GM12878 (cell line): Measurements from ENCODE around the gene PIP4K2A. TPM values are rescaled to one million over a fixed set of nuclear protein-coding genes. Genes with fewer than 3 reads are reported as not detected.

Experiments used
- ATAC-seq: fragments of 200-7000 bp; cut with Tn5 transposase; 3 replicates; pipeline ENCODE4 v1.9.1; 2020; ENCODE audit warnings: mild to moderate bottlenecking, moderate library complexity
- BruUV-seq: library from RNA; stranded (reverse); fragments of 400-500 nt; replicated peaks from 2 replicates; lab custom pipeline; 2021; lab: Mats Ljungman, UMichigan
- CTCF ChIA-PET: fragments of 300-600 bp; sonication (Branson Sonifier 250); formaldehyde crosslinking; extraction: SDS; loops from one replicate; lab custom pipeline; 2021; ENCODE audit warnings: inconsistent platforms; lab: Yijun Ruan, JAX
- POLR2A ChIA-PET: fragments of 350-600 bp; formaldehyde crosslinking; extraction: SDS; loops from one replicate; lab custom pipeline; 2021; ENCODE audit warnings: inconsistent platforms; lab: Charles Lee
- RAD21 ChIA-PET: fragments of 300-600 bp; sonication (Branson Sonifier 250); formaldehyde crosslinking; loops from one replicate; lab custom pipeline; 2023; ENCODE audit warnings: antibody characterized with exemption; ENCODE audit not compliant: unreplicated experiment; lab: Charles Lee
- SMC1A ChIA-PET: fragments of 300-600 bp; sonication (Branson Sonifier 250); formaldehyde crosslinking; loops from one replicate; lab custom pipeline; 2023; ENCODE audit not compliant: unreplicated experiment, uncharacterized antibody; lab: Charles Lee
- DNase-seq: peaks from one replicate; pipeline ENCODE4 v3.0.0-alpha.2; 2011; ENCODE audit warnings: low read depth, low spot score
- FAIRE-seq: peaks from 3 replicates; lab custom pipeline; 2011; peaks lifted over from hg19 to GRCh38; lab: Jason Lieb, UNC
- H2AFZ ChIP-seq: 2 replicates; pipeline ENCODE4 v1.6.0; 2011; ENCODE audit warnings: low read depth, low read length, control low read depth; ENCODE audit not compliant: control insufficient read depth
- H3K27ac ChIP-seq: 2 replicates; pipeline ENCODE4 v1.5.1; 2011; ENCODE audit warnings: control low read depth; ENCODE audit not compliant: control insufficient read depth, insufficient read depth
- H3K27me3 ChIP-seq, 2 experiments: replicated peaks in 1 of 2; 2 replicates each; pipeline versions ENCODE4 v1.6.0 to v1.6.1; 2011; ENCODE audit warnings: low read length in 1 of 2; ENCODE audit not compliant: control insufficient read depth in 2 of 2, insufficient read depth in 2 of 2
- H3K36me3 ChIP-seq, 2 experiments: 2 replicates each; pipeline ENCODE4 v1.5.1; 2011; ENCODE audit warnings: low read length in 1 of 2; ENCODE audit not compliant: control insufficient read depth in 2 of 2, insufficient read depth in 2 of 2
- H3K4me1 ChIP-seq: 2 replicates; pipeline ENCODE4 v1.6.1; 2011; ENCODE audit warnings: mild to moderate bottlenecking, low read length, moderate library complexity, mixed read lengths; ENCODE audit not compliant: control insufficient read depth, insufficient read depth
- H3K4me2 ChIP-seq: 2 replicates; pipeline ENCODE4 v1.6.0; 2011; ENCODE audit warnings: control low read depth; ENCODE audit not compliant: control insufficient read depth, insufficient read depth
- H3K4me3 ChIP-seq: fragments of 200-600 bp; sonication (generic); 2 replicates; pipeline ENCODE4 v1.5.1; 2016
- H3K79me2 ChIP-seq: 2 replicates; pipeline ENCODE4 v1.6.0; 2011; ENCODE audit warnings: low read length; ENCODE audit not compliant: control insufficient read depth, insufficient read depth
- H3K9ac ChIP-seq: 2 replicates; pipeline ENCODE4 v1.8.0; 2011; ENCODE audit warnings: low read length, control low read depth, mixed read lengths; ENCODE audit not compliant: control insufficient read depth, insufficient read depth
- H3K9me3 ChIP-seq: replicated peaks from 3 replicates; pipeline ENCODE4 v1.5.1; 2011; ENCODE audit warnings: mild to moderate bottlenecking, low read length; ENCODE audit not compliant: control insufficient read depth, insufficient read depth
- H4K20me1 ChIP-seq: 2 replicates; pipeline ENCODE4 v1.6.0; 2011; ENCODE audit not compliant: control insufficient read depth, insufficient read depth
- ASH2L ChIP-seq: fragments of 300-600, 200-600 bp; sonication (generic); IDR thresholded peaks from 2 replicates; pipeline ENCODE4 v1.6.1; 2017; ENCODE audit warnings: low read depth, mild to moderate bottlenecking, borderline replicate concordance
- CHD4 ChIP-seq: fragments of 200-600 bp; sonication (generic); IDR thresholded peaks from 2 replicates; pipeline ENCODE4 v1.6.1; 2016; ENCODE audit warnings: mild to moderate bottlenecking
- ETV6 ChIP-seq, 2 experiments: fragments of 450-650 bp in 1 of 2; IDR thresholded peaks in 1 of 2; conservative IDR thresholded peaks in 1 of 2; 2 replicates each; pipeline ENCODE4 v1.6.1; 2014; ENCODE audit warnings: antibody characterized with exemption in 1 of 2, borderline replicate concordance in 1 of 2, low read depth in 1 of 2, mild to moderate bottlenecking in 1 of 2, moderate library complexity in 1 of 2
- FOS ChIP-seq: IDR thresholded peaks from 3 replicates; pipeline ENCODE4 v1.6.1; 2011; ENCODE audit warnings: borderline replicate concordance; ENCODE audit not compliant: insufficient read length; ENCODE audit errors: extremely low read depth
- GATAD2B ChIP-seq: fragments of 450-650 bp; conservative IDR thresholded peaks from 2 replicates; pipeline ENCODE4 v1.6.1; 2017; ENCODE audit warnings: low read depth, mild to moderate bottlenecking, moderate library complexity
- MYB ChIP-seq: fragments of 150-350 bp; IDR thresholded peaks from 2 replicates; pipeline ENCODE4 v1.6.1; 2014; ENCODE audit warnings: mild to moderate bottlenecking, low read depth, low read length, borderline replicate concordance
- POLR2AphosphoS2 ChIP-seq: IDR thresholded peaks from 2 replicates; pipeline ENCODE4 v1.6.1; 2011; ENCODE audit warnings: low read depth, mild to moderate bottlenecking, low read length, improper control_type of control experiment, moderate library complexity
- RAD21 ChIP-seq: IDR thresholded peaks from 2 replicates; pipeline ENCODE4 v1.6.1; 2011; ENCODE audit warnings: mild to moderate bottlenecking, low read depth, low read length, moderate library complexity; ENCODE audit not compliant: insufficient read depth
- RELA ChIP-seq: fragments of 450-650 bp; IDR thresholded peaks from 2 replicates; pipeline ENCODE4 v1.8.0; 2014; ENCODE audit warnings: borderline replicate concordance; ENCODE audit not compliant: partially characterized antibody
- SIN3A ChIP-seq: IDR thresholded peaks from 2 replicates; pipeline ENCODE4 v1.6.1; 2012; ENCODE audit warnings: low read depth, low read length, improper control_type of control experiment
- SIX5 ChIP-seq: IDR thresholded peaks from 2 replicates; pipeline ENCODE4 v1.6.1; 2011; ENCODE audit warnings: mild to moderate bottlenecking, low read depth, low read length, moderate library complexity; ENCODE audit not compliant: severe bottlenecking
- SMARCA5 ChIP-seq: fragments of 450-650 bp; IDR thresholded peaks from 2 replicates; pipeline ENCODE4 v1.6.1; 2017; ENCODE audit warnings: mild to moderate bottlenecking
- ZNF207 ChIP-seq: fragments of 450-650 bp; IDR thresholded peaks from 2 replicates; pipeline ENCODE4 v1.6.1; 2014; ENCODE audit warnings: antibody characterized with exemption, mild to moderate bottlenecking, borderline replicate concordance
- ZNF217 ChIP-seq: fragments of 450-650 bp; IDR thresholded peaks from 2 replicates; pipeline ENCODE4 v1.6.1; 2017; ENCODE audit warnings: antibody characterized with exemption, mild to moderate bottlenecking
- WGBS: methylation state at CpG from one replicate; pipeline ENCODE4 v1.1.6; 2016; ENCODE audit warnings: low lambda C conversion rate; ENCODE audit not compliant: insufficient replicate concordance, insufficient coverage; ENCODE audit errors: missing lambda C conversion rate; 5-methylcytosine and 5-hydroxymethylcytosine counted together
- in situ Hi-C: fragments of 300-500 bp; cut with MboI; formaldehyde crosslinking; loops from 9 replicates; pipeline ENCODE4 v1.14.3; 2018; ENCODE audit warnings: mixed read lengths
- intact Hi-C: fragments of 100-400 bp; cut with micrococcal nuclease; formaldehyde crosslinking; loops from one replicate; pipeline ENCODE4 v1.14.2; 2022; ENCODE audit not compliant: unreplicated experiment
- polyA plus RNA-seq, 11 experiments: library from polyadenylated mRNA; depleted of rRNA in 4 of 11; unstranded in 6 of 11; stranded (reverse) in 5 of 11; fragments of >200 nt; fragmentation: Nextera tagmentation in 4 of 11; fragmentation: Illumina TruSeq in 1 of 11; extraction: Ambion mirVana in 4 of 11; extraction: Trizol in 1 of 11; gene quantifications; 1 replicate in 1 of 11; 2 replicates in 10 of 11; pipeline versions ENCODE4 v1.2.1 to v1.2.3, GENCODE V29; 2011 to 2016; ENCODE audit warnings: inconsistent platforms in 2 of 11, missing spikeins in 2 of 11, low read depth in 1 of 11
- total RNA-seq, 4 experiments: library from RNA; depleted of rRNA in 3 of 4; stranded (reverse); fragments of >200 nt in 3 of 4; fragmentation: Illumina TruSeq in 1 of 4; extraction: Trizol in 1 of 4; gene quantifications; 2 replicates each; pipeline versions ENCODE4 v1.2.1 to v1.2.3, GENCODE V29; 2013 to 2021
- TF ChIP-seq, protein P1 (sequence below): fragments of 450-650 bp; IDR thresholded peaks from 2 replicates; pipeline ENCODE4 v1.6.1; 2016; ENCODE audit warnings: mild to moderate bottlenecking, moderate library complexity, borderline replicate concordance
- TF ChIP-seq, protein P2 (sequence below): fragments of 450-650 bp; IDR thresholded peaks from 2 replicates; pipeline ENCODE4 v1.6.1; 2017; ENCODE audit warnings: low read depth, mild to moderate bottlenecking, moderate library complexity

The PIP4K2A gene
- total and polyA plus RNA-seq, 10 of the 15 experiments (the other 5 are each of a cell fraction or from before 2014, with no cell fraction given) = 54.3 to 139 (median 84.4) TPM

GRCh38 chr10:22579826-22580225, 134.6 kb downstream of the PIP4K2A start:
- BruUV-seq = no TSS peak
- no peak overlapping the region for H3K4me3 ChIP-seq
- H4K20me1 ChIP-seq = no peaks in the 10 kb centered on the region
- no peaks in the 10 kb centered on the region for H3K27me3 ChIP-seq
- DNase-seq = no peak
- WGBS = 96% methylated on average over 7 of the region's 7 CpGs
- no peak overlapping the region for H3K27ac ChIP-seq
- peaks cover 7 to 17% of the 10 kb centered on the region in 2 experiments for H3K36me3 ChIP-seq
- ATAC-seq = no peak
- POLR2A ChIA-PET = no interaction called here
- no peak for FAIRE-seq
- no peaks in the 10 kb centered on the region for H3K79me2 ChIP-seq
- RAD21 ChIA-PET = no interaction called here
- TF ChIP-seq FOS (no peak), ZNF207 (no peak), ASH2L (no peak), POLR2AphosphoS2 (no peak), CHD4 (no peak), MYB (no peak), RELA (no peak), ZNF217 (no peak), SIN3A (no peak), ETV6 (conservative IDR thresholded peaks at IDR 0.05 in 1 of 2, IDR thresholded peaks at IDR 0.05 in 1 of 2; ENCODE audit: borderline replicate concordance in 1 of 2, low read depth in 1 of 2) (no peak), SMARCA5 (no peak), RAD21 (no peak), GATAD2B (no peak), SIX5 (no peak)
- TF ChIP-seq, protein P1, sequence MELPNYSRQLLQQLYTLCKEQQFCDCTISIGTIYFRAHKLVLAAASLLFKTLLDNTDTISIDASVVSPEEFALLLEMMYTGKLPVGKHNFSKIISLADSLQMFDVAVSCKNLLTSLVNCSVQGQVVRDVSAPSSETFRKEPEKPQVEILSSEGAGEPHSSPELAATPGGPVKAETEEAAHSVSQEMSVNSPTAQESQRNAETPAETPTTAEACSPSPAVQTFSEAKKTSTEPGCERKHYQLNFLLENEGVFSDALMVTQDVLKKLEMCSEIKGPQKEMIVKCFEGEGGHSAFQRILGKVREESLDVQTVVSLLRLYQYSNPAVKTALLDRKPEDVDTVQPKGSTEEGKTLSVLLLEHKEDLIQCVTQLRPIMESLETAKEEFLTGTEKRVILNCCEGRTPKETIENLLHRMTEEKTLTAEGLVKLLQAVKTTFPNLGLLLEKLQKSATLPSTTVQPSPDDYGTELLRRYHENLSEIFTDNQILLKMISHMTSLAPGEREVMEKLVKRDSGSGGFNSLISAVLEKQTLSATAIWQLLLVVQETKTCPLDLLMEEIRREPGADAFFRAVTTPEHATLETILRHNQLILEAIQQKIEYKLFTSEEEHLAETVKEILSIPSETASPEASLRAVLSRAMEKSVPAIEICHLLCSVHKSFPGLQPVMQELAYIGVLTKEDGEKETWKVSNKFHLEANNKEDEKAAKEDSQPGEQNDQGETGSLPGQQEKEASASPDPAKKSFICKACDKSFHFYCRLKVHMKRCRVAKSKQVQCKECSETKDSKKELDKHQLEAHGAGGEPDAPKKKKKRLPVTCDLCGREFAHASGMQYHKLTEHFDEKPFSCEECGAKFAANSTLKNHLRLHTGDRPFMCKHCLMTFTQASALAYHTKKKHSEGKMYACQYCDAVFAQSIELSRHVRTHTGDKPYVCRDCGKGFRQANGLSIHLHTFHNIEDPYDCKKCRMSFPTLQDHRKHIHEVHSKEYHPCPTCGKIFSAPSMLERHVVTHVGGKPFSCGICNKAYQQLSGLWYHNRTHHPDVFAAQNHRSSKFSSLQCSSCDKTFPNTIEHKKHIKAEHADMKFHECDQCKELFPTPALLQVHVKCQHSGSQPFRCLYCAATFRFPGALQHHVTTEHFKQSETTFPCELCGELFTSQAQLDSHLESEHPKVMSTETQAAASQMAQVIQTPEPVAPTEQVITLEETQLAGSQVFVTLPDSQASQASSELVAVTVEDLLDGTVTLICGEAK = no peak
- TF ChIP-seq, protein P2, sequence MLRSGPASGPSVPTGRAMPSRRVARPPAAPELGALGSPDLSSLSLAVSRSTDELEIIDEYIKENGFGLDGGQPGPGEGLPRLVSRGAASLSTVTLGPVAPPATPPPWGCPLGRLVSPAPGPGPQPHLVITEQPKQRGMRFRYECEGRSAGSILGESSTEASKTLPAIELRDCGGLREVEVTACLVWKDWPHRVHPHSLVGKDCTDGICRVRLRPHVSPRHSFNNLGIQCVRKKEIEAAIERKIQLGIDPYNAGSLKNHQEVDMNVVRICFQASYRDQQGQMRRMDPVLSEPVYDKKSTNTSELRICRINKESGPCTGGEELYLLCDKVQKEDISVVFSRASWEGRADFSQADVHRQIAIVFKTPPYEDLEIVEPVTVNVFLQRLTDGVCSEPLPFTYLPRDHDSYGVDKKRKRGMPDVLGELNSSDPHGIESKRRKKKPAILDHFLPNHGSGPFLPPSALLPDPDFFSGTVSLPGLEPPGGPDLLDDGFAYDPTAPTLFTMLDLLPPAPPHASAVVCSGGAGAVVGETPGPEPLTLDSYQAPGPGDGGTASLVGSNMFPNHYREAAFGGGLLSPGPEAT = no peak
- intact Hi-C loops = loop anchor here (10.0 kb wide), 2 partner anchors 485 to 585 kb away; no protein-coding TSS in a partner anchor
- SMC1A ChIA-PET = no interaction called here
- in situ Hi-C loops = loop anchor here (5.0 to 10.0 kb wide), 2 partner anchors 407 to 585 kb away; no protein-coding TSS in a partner anchor
- H3K9me3 ChIP-seq = no peaks in the 10 kb centered on the region
- no peak overlapping the region for H2AFZ ChIP-seq
- peaks cover 3% of the 10 kb centered on the region for H3K4me1 ChIP-seq
- no peak overlapping the region for H3K9ac ChIP-seq
- no peak overlapping the region for H3K4me2 ChIP-seq
- CTCF ChIA-PET = no interaction called here
